ENCODE data around the gene RPRD1B.

The RPRD1B gene

GRCh38 chr20:37991157-37991866 is 42.2 kb upstream of the RPRD1B start:
- Histone ChIP-seq H3K36me3 (ENCODE audit: control insufficient read depth in 2 of 2, insufficient read depth in 2 of 2, low read length in 2 of 2) (peaks cover 14 to 20% of the 10 kb centered on the region in 2 donors), H3K27me3 (ENCODE audit: control insufficient read depth in 1 of 2, insufficient read depth in 2 of 2, low read length in 2 of 2) (no peaks in the 10 kb centered on the region), H3K9ac (ENCODE audit: low read length in 2 of 2) (no peak overlapping the region), H3K4me3 (ENCODE audit: low read length in 2 of 2) (no peak overlapping the region), H3K27ac (ENCODE audit: low read length) (no peak overlapping the region), H3K9me3 (ENCODE audit: control insufficient read depth in 2 of 2, low read length in 2 of 2) (no peaks in the 10 kb centered on the region), H3K4me1 (ENCODE audit: control insufficient read depth, insufficient read depth, low read length) (peaks cover 25% of the 10 kb centered on the region)

- Histone ChIP-seq H3K4me1 (ENCODE audit: control insufficient read depth, insufficient read depth, low read length) (peaks cover 19% of the 10 kb centered on the region), H3K4me3 (ENCODE audit: low read length in 2 of 2) (no peak overlapping the region), H3K36me3 (ENCODE audit: control insufficient read depth in 2 of 2, insufficient read depth in 2 of 2, low read length in 2 of 2) (peaks cover 20 to 25% of the 10 kb centered on the region in 2 donors), H3K9me3 (ENCODE audit: control insufficient read depth in 2 of 2, low read length in 2 of 2) (no peaks in the 10 kb centered on the region), H3K27me3 (ENCODE audit: control insufficient read depth in 1 of 2, insufficient read depth in 2 of 2, low read length in 2 of 2) (no peaks in the 10 kb centered on the region), H3K27ac (ENCODE audit: low read length) (no peak overlapping the region), H3K9ac (ENCODE audit: low read length in 2 of 2) (no peak overlapping the region)
Measured at GRCh38 chr20:37991908-37992307, 41.6 kb upstream of the RPRD1B start.

- Histone ChIP-seq H3K36me3 (ENCODE audit: control insufficient read depth in 2 of 2, insufficient read depth in 2 of 2, low read length in 2 of 2) (peaks cover 26 to 31% of the 10 kb centered on the region in 2 donors), H3K9ac (ENCODE audit: low read length in 2 of 2) (no peak overlapping the region)
Measured at GRCh38 chr20:37992802-37993409, 40.6 kb upstream of the RPRD1B start.

GRCh38 chr20:37994512-37994911 is 39.0 kb upstream of the RPRD1B start:
- H3K4me3 ChIP-seq (ENCODE audit: low read length in 2 of 2) = no peak overlapping the region
- no peaks in the 10 kb centered on the region for H3K27me3 ChIP-seq (ENCODE audit: control insufficient read depth in 1 of 2, insufficient read depth in 2 of 2, low read length in 2 of 2)
- peaks cover 10% of the 10 kb centered on the region for H3K4me1 ChIP-seq (ENCODE audit: control insufficient read depth, insufficient read depth, low read length)
- H3K36me3 ChIP-seq (ENCODE audit: control insufficient read depth in 2 of 2, insufficient read depth in 2 of 2, low read length in 2 of 2) = peaks cover 36 to 38% of the 10 kb centered on the region in 2 donors
- H3K9me3 ChIP-seq (ENCODE audit: control insufficient read depth in 2 of 2, low read length in 2 of 2) = no peaks in the 10 kb centered on the region
- no peak overlapping the region for H3K27ac ChIP-seq (ENCODE audit: low read length)
- no peak overlapping the region for H3K9ac ChIP-seq (ENCODE audit: low read length in 2 of 2)

More at GRCh38 chr20:37992802-37993409, 40.6 kb upstream of the RPRD1B start:
- no peak overlapping the region for H3K4me3 ChIP-seq (ENCODE audit: low read length in 2 of 2)
- H3K9me3 ChIP-seq (ENCODE audit: control insufficient read depth in 2 of 2, low read length in 2 of 2) = no peaks in the 10 kb centered on the region
- H3K4me1 ChIP-seq (ENCODE audit: control insufficient read depth, insufficient read depth, low read length) = peaks cover 10% of the 10 kb centered on the region
- no peak overlapping the region for H3K27ac ChIP-seq (ENCODE audit: low read length)
- no peaks in the 10 kb centered on the region for H3K27me3 ChIP-seq (ENCODE audit: control insufficient read depth in 1 of 2, insufficient read depth in 2 of 2, low read length in 2 of 2)

DNA sequence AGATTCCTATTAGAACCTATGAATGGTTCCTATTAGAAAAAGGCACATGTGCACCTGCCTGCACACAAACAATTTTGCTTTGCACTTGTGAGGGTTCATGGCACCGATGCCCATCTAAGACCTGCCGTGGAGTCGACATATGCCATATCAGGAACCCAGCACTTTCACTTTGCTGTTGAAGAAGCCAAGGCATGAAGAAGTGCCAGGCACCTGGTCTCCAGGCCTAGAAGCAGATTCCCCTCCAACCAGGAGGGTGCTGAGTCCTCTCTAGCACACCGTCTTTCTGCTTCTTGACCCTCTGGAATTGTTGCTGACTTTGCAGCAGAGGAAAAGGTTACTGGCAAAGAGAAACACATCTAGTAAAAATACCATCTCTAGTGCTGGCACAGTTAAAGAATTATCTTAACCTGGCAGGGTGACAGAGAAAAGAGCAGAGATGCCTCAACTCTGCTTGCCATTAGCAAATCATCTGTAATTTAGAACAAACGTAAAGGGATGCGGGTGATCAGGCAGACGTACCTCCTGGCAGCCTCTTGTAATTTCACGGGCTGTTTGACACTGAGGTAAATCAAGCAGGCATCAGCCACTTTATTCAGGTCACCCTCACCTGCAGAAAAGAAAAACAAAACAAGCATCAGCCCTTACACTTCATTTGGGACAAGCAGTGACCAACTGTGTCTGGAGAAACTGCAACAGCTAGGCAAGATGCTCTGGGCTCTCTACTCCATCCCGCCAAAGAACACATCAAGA is 37.5 kb upstream of the RPRD1B start:
- no peak overlapping the region for H3K27ac ChIP-seq (ENCODE audit: low read length)
- no peaks in the 10 kb centered on the region for H3K9me3 ChIP-seq (ENCODE audit: control insufficient read depth in 2 of 2, low read length in 2 of 2)
- no peak overlapping the region for H3K9ac ChIP-seq (ENCODE audit: low read length in 2 of 2)
- peaks cover 10% of the 10 kb centered on the region for H3K4me1 ChIP-seq (ENCODE audit: control insufficient read depth, insufficient read depth, low read length)
- no peak overlapping the region for H3K4me3 ChIP-seq (ENCODE audit: low read length in 2 of 2)
- no peaks in the 10 kb centered on the region for H3K27me3 ChIP-seq (ENCODE audit: control insufficient read depth in 1 of 2, insufficient read depth in 2 of 2, low read length in 2 of 2)
- peaks cover 48% of the 10 kb centered on the region in 2 donors for H3K36me3 ChIP-seq (ENCODE audit: control insufficient read depth in 2 of 2, insufficient read depth in 2 of 2, low read length in 2 of 2)

- no peak overlapping the region for H3K9ac ChIP-seq (ENCODE audit: low read length in 2 of 2)
Measured at GRCh38 chr20:37997516-37997915, 36.0 kb upstream of the RPRD1B start.

DNA sequence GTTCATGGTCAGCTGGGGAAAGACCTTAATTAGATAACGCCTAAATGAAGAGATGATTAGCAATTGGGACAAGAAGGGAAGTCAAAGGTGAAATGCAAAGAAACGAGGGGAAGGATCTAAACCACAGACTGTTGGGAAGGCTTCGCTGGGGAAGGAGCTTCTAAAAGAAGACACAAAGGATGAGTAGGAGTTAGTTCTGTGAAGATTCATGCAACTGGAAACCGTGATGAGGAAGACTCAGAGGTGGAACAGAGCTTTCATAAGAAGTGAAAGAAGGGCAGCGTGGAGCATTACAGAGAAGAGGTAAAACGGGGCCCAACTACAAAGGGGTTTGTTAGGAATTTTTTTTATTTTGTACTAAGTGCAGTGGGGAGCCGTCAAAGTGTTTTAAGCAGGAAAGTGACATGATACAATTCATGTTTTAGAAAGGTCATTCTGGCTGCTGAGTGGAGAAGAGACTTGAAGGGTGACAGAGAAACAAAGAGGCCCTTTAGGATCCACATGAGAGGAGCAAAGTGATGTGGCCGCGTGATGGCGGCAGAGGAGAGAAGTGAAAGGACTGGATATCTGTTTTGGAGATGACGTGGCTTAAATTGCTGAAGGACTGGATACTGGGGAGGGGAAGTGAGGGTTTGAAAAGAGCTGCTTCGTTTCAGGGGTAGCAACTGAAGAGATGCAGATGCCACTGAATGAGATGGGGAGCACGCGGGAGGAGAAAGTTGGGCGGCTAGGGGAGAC is 33.9 kb upstream of the RPRD1B start:
- Histone ChIP-seq H3K9ac (ENCODE audit: low read length in 2 of 2) (no peak overlapping the region), H3K27ac (ENCODE audit: low read length) (no peak overlapping the region), H3K4me1 (ENCODE audit: control insufficient read depth, insufficient read depth, low read length) (no peaks in the 10 kb centered on the region), H3K36me3 (ENCODE audit: control insufficient read depth in 2 of 2, insufficient read depth in 2 of 2, low read length in 2 of 2) (peaks cover 61 to 63% of the 10 kb centered on the region in 2 donors), H3K4me3 (ENCODE audit: low read length in 2 of 2) (no peak overlapping the region), H3K27me3 (ENCODE audit: control insufficient read depth in 1 of 2, insufficient read depth in 2 of 2, low read length in 2 of 2) (no peaks in the 10 kb centered on the region), H3K9me3 (ENCODE audit: control insufficient read depth in 2 of 2, low read length in 2 of 2) (no peaks in the 10 kb centered on the region)

More at GRCh38 chr20:37997516-37997915, 36.0 kb upstream of the RPRD1B start:
- H3K27me3 ChIP-seq (ENCODE audit: control insufficient read depth in 1 of 2, insufficient read depth in 2 of 2, low read length in 2 of 2) = no peaks in the 10 kb centered on the region
- H3K36me3 ChIP-seq (ENCODE audit: control insufficient read depth in 2 of 2, insufficient read depth in 2 of 2, low read length in 2 of 2) = peaks cover 57 to 59% of the 10 kb centered on the region in 2 donors
- no peak overlapping the region for H3K27ac ChIP-seq (ENCODE audit: low read length)
- peaks cover 5% of the 10 kb centered on the region for H3K4me1 ChIP-seq (ENCODE audit: control insufficient read depth, insufficient read depth, low read length)
- no peak overlapping the region for H3K4me3 ChIP-seq (ENCODE audit: low read length in 2 of 2)
- no peaks in the 10 kb centered on the region for H3K9me3 ChIP-seq (ENCODE audit: control insufficient read depth in 2 of 2, low read length in 2 of 2)

DNA sequence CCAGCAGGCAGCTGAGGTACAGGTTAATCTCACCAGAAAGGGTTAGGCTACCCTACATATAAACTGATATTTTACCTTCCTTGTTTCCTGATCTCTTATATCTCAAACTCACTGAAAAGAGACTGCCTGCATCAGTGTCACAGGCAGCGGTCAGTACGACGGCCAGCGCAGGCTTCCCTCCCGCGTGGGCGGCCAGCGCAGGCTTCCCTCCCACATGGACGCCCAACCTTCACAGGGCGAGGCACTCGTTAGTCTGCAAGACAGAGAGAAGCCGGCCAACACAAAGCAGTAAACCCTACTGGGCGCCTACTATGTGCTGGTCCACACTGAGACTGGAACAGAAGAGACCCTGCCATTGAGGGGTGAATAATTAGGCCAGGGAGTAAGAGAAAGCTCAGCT is 33.3 kb upstream of the RPRD1B start:
- Histone ChIP-seq H3K36me3 (ENCODE audit: control insufficient read depth in 2 of 2, insufficient read depth in 2 of 2, low read length in 2 of 2) (peaks cover 59 to 61% of the 10 kb centered on the region in 2 donors), H3K27me3 (ENCODE audit: control insufficient read depth in 1 of 2, insufficient read depth in 2 of 2, low read length in 2 of 2) (no peaks in the 10 kb centered on the region), H3K4me1 (ENCODE audit: control insufficient read depth, insufficient read depth, low read length) (no peaks in the 10 kb centered on the region), H3K9me3 (ENCODE audit: control insufficient read depth in 2 of 2, low read length in 2 of 2) (no peaks in the 10 kb centered on the region), H3K9ac (ENCODE audit: low read length in 2 of 2) (no peak overlapping the region), H3K4me3 (ENCODE audit: low read length in 2 of 2) (no peak overlapping the region), H3K27ac (ENCODE audit: low read length) (no peak overlapping the region)

DNA sequence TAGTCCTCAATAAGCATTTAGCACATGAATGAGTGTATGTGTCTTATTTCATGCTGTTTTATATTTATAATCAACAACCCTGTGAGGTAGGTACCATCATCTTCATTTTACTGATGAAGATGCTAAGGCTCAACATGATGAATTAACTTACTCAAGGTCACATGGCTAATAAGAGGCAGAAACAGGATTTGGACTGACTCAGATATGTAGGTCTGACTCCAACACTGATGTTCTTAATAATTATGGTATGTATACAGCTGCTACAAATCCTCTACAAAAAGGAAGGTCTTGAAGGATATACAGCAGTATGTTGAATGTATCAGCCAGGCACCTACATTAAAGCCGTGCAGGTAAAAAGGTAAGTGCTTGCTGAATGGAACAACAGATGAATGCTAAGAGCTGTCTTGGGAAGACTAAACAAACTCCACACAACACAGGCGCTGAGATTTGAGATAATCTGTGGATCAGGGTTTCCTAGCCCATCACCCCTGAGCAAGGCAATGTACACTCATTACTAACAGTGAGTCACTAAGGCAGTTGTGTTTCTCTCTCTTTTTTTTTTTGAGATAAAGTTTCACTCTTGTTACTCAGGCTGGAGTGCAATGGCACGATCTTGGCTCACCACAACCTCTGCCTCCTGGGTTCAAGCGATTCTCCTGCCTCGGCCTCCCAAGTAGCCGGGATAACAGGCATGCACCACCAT is 32.2 kb upstream of the RPRD1B start:
- Histone ChIP-seq H3K9ac (ENCODE audit: low read length in 2 of 2) (no peak overlapping the region), H3K36me3 (ENCODE audit: control insufficient read depth in 2 of 2, insufficient read depth in 2 of 2, low read length in 2 of 2) (peaks cover 49 to 55% of the 10 kb centered on the region in 2 donors), H3K27ac (ENCODE audit: low read length) (no peak overlapping the region), H3K27me3 (ENCODE audit: control insufficient read depth in 1 of 2, insufficient read depth in 2 of 2, low read length in 2 of 2) (no peaks in the 10 kb centered on the region), H3K4me3 (ENCODE audit: low read length in 2 of 2) (no peak overlapping the region), H3K9me3 (ENCODE audit: control insufficient read depth in 2 of 2, low read length in 2 of 2) (no peaks in the 10 kb centered on the region), H3K4me1 (ENCODE audit: control insufficient read depth, insufficient read depth, low read length) (no peaks in the 10 kb centered on the region)

GRCh38 chr20:38001981-38002380 is 31.6 kb upstream of the RPRD1B start:
- no peak overlapping the region for H3K4me3 ChIP-seq (ENCODE audit: low read length in 2 of 2)
- H3K27me3 ChIP-seq (ENCODE audit: control insufficient read depth in 1 of 2, insufficient read depth in 2 of 2, low read length in 2 of 2) = no peaks in the 10 kb centered on the region
- peaks cover 44 to 49% of the 10 kb centered on the region in 2 donors for H3K36me3 ChIP-seq (ENCODE audit: control insufficient read depth in 2 of 2, insufficient read depth in 2 of 2, low read length in 2 of 2)
- H3K4me1 ChIP-seq (ENCODE audit: control insufficient read depth, insufficient read depth, low read length) = no peaks in the 10 kb centered on the region
- H3K27ac ChIP-seq (ENCODE audit: low read length) = no peak overlapping the region
- H3K9ac ChIP-seq (ENCODE audit: low read length in 2 of 2) = no peak overlapping the region
- H3K9me3 ChIP-seq (ENCODE audit: control insufficient read depth in 2 of 2, low read length in 2 of 2) = no peaks in the 10 kb centered on the region
